HEK293 (cell line): Measurements from ENCODE around the gene DVL1.

Experiments
- MEIS1 ChIP-seq: sonication (generic); formaldehyde crosslinking; IDR thresholded peaks from 2 replicates; pipeline ENCODE4 v1.8.1; 2022; ENCODE audit warnings: missing genetic modification reagents, mild to moderate bottlenecking, borderline replicate concordance
- MYNN ChIP-seq: fragments of 450-650 bp; formaldehyde crosslinking; IDR thresholded peaks from 2 replicates; pipeline ENCODE4 v1.5.1; 2016; ENCODE audit warnings: missing biosample characterization, missing genetic modification characterization, borderline replicate concordance
- SALL2 ChIP-seq: fragments of 450-650 bp; formaldehyde crosslinking; IDR thresholded peaks from 2 replicates; pipeline ENCODE4 v1.5.0; 2017; ENCODE audit warnings: missing biosample characterization, mild to moderate bottlenecking, missing genetic modification characterization, borderline replicate concordance
- SP7 ChIP-seq: fragments of 450-650 bp; formaldehyde crosslinking; IDR thresholded peaks from 2 replicates; pipeline ENCODE4 v1.5.1; 2016; ENCODE audit warnings: missing biosample characterization, missing genetic modification characterization
- ZBTB10 ChIP-seq: fragments of 450-650 bp; formaldehyde crosslinking; IDR thresholded peaks from 2 replicates; pipeline ENCODE4 v1.5.1; 2016; ENCODE audit warnings: missing biosample characterization, missing genetic modification characterization
- ZBTB17 ChIP-seq: fragments of 450-650 bp; formaldehyde crosslinking; IDR thresholded peaks from 2 replicates; pipeline ENCODE4 v1.5.1; 2016; ENCODE audit warnings: missing biosample characterization, missing genetic modification characterization
- ZBTB44 ChIP-seq: fragments of 450-650 bp; IDR thresholded peaks from 2 replicates; pipeline ENCODE4 v1.5.1; 2018; ENCODE audit warnings: missing biosample characterization, mild to moderate bottlenecking, missing genetic modification characterization
- ZBTB48 ChIP-seq: fragments of 450-650 bp; formaldehyde crosslinking; IDR thresholded peaks from 2 replicates; pipeline ENCODE4 v1.5.1; 2016; ENCODE audit warnings: missing biosample characterization, missing genetic modification characterization
- ZBTB49 ChIP-seq: fragments of 450-650 bp; formaldehyde crosslinking; IDR thresholded peaks from 2 replicates; pipeline ENCODE4 v1.5.1; 2016; ENCODE audit warnings: missing biosample characterization, missing genetic modification characterization, low read depth
- ZEB2 ChIP-seq: fragments of 450-650 bp; formaldehyde crosslinking; IDR thresholded peaks from 2 replicates; pipeline ENCODE4 v1.5.1; 2016; ENCODE audit warnings: missing biosample characterization, missing genetic modification characterization
- ZFP3 ChIP-seq: fragments of 450-650 bp; formaldehyde crosslinking; IDR thresholded peaks from 2 replicates; pipeline ENCODE4 v1.5.1; 2016; ENCODE audit warnings: low read depth, missing biosample characterization, missing genetic modification characterization
- ZNF114 ChIP-seq: fragments of 450-650 bp; formaldehyde crosslinking; IDR thresholded peaks from 2 replicates; pipeline ENCODE4 v1.5.0; 2017; ENCODE audit warnings: missing biosample characterization, missing genetic modification characterization
- ZNF132 ChIP-seq: fragments of 450-650 bp; formaldehyde crosslinking; IDR thresholded peaks from 2 replicates; pipeline ENCODE4 v1.5.1; 2017; ENCODE audit warnings: missing biosample characterization, missing genetic modification characterization, borderline replicate concordance
- ZNF140 ChIP-seq: fragments of 450-650 bp; formaldehyde crosslinking; IDR thresholded peaks from 2 replicates; pipeline ENCODE4 v1.5.1; 2016; ENCODE audit warnings: missing biosample characterization, missing genetic modification characterization
- ZNF148 ChIP-seq: fragments of 450-650 bp; formaldehyde crosslinking; IDR thresholded peaks from 2 replicates; pipeline ENCODE4 v1.5.0; 2017; ENCODE audit warnings: missing biosample characterization, missing genetic modification characterization, borderline replicate concordance
- ZNF155 ChIP-seq: fragments of 450-650 bp; formaldehyde crosslinking; IDR thresholded peaks from 2 replicates; pipeline ENCODE4 v1.5.1; 2016; ENCODE audit warnings: missing biosample characterization, missing genetic modification characterization
- ZNF239 ChIP-seq: fragments of 450-650 bp; formaldehyde crosslinking; IDR thresholded peaks from 2 replicates; pipeline ENCODE4 v1.5.1; 2016; ENCODE audit warnings: missing biosample characterization, missing genetic modification characterization
- ZNF266 ChIP-seq: fragments of 450-650 bp; formaldehyde crosslinking; IDR thresholded peaks from 2 replicates; pipeline ENCODE4 v1.5.1; 2016; ENCODE audit warnings: missing biosample characterization, missing genetic modification characterization, low read depth
- ZNF426 ChIP-seq: fragments of 450-650 bp; formaldehyde crosslinking; IDR thresholded peaks from 2 replicates; pipeline ENCODE4 v1.5.1; 2017; ENCODE audit warnings: missing biosample characterization, missing genetic modification characterization, mild to moderate bottlenecking, inconsistent platforms, moderate library complexity
- ZNF473 ChIP-seq: fragments of 450-650 bp; formaldehyde crosslinking; IDR thresholded peaks from 2 replicates; pipeline ENCODE4 v1.5.1; 2017; ENCODE audit warnings: missing biosample characterization, missing genetic modification characterization
- ZNF521 ChIP-seq: fragments of 450-650 bp; formaldehyde crosslinking; IDR thresholded peaks from 2 replicates; pipeline ENCODE4 v1.5.1; 2017; ENCODE audit warnings: missing biosample characterization, mild to moderate bottlenecking, missing genetic modification characterization
- ZNF529 ChIP-seq: fragments of 450-650 bp; formaldehyde crosslinking; IDR thresholded peaks from 2 replicates; pipeline ENCODE4 v1.5.1; 2017; ENCODE audit warnings: missing genetic modification characterization, missing biosample characterization; ENCODE audit not compliant: insufficient replicate concordance
- ZNF645 ChIP-seq: fragments of 450-650 bp; formaldehyde crosslinking; IDR thresholded peaks from 2 replicates; pipeline ENCODE4; 2016; ENCODE audit warnings: missing biosample characterization, missing genetic modification characterization
- ZNF654 ChIP-seq: fragments of 450-650 bp; formaldehyde crosslinking; IDR thresholded peaks from 2 replicates; pipeline ENCODE4 v1.5.1; 2016; ENCODE audit warnings: low read depth, missing biosample characterization, missing genetic modification characterization
- ZNF664 ChIP-seq: fragments of 450-650 bp; formaldehyde crosslinking; IDR thresholded peaks from 2 replicates; pipeline ENCODE4 v1.5.1; 2016; ENCODE audit warnings: missing biosample characterization, missing genetic modification characterization
- ZNF670 ChIP-seq: fragments of 450-650 bp; formaldehyde crosslinking; IDR thresholded peaks from 2 replicates; pipeline ENCODE4 v1.5.1; 2016; ENCODE audit warnings: missing biosample characterization, missing genetic modification characterization, low read depth
- ZNF701 ChIP-seq: fragments of 450-650 bp; formaldehyde crosslinking; IDR thresholded peaks from 2 replicates; pipeline ENCODE4 v1.5.1; 2016; ENCODE audit warnings: missing biosample characterization, missing genetic modification characterization
- ZNF777 ChIP-seq: fragments of 450-650 bp; formaldehyde crosslinking; IDR thresholded peaks from 2 replicates; pipeline ENCODE4 v1.5.1; 2017; ENCODE audit warnings: missing biosample characterization, missing genetic modification characterization, borderline replicate concordance
- ZNF843 ChIP-seq: fragments of 450-650 bp; formaldehyde crosslinking; IDR thresholded peaks from 2 replicates; pipeline ENCODE4 v1.5.1; 2016; ENCODE audit warnings: missing biosample characterization, missing genetic modification characterization
- ZSCAN23 ChIP-seq: fragments of 450-650 bp; formaldehyde crosslinking; IDR thresholded peaks from 2 replicates; pipeline ENCODE4 v1.5.1; 2016; ENCODE audit warnings: missing biosample characterization, missing genetic modification characterization

DVL1 gene

GRCh38 chr1:1374929-1375662 is 25.9 kb upstream of the DVL1 start, which contains the start of gene AURKAIP1 (continued):
- peak; percentile 95 for TF ChIP-seq ZEB2
- TF ChIP-seq ZNF654: no peak
- TF ChIP-seq SP7 (tag by site-specific recombination): peak; percentile 97
- peak; percentile 82 for TF ChIP-seq ZNF843 (tag by site-specific recombination)
- TF ChIP-seq ZBTB44 (tag by site-specific recombination): peak; percentile 88
- TF ChIP-seq ZNF473 (tag by site-specific recombination): no peak
- TF ChIP-seq ZNF664: peak; percentile 58; the same call in 1 of the 2 replicates
- TF ChIP-seq ZNF521 (tag by site-specific recombination): no peak
- no peak for TF ChIP-seq ZNF140 (tag by site-specific recombination)
- TF ChIP-seq ZBTB48 (tag by site-specific recombination): peak; percentile 100
- no peak for TF ChIP-seq ZNF426
- TF ChIP-seq ZNF670 (tag by site-specific recombination): no peak
- no peak for TF ChIP-seq ZFP3 (tag by site-specific recombination)
- peak; percentile 83; the same call in 1 of the 2 replicates for TF ChIP-seq ZNF148 (tag by site-specific recombination)
- TF ChIP-seq ZBTB17 (tag by site-specific recombination): peak; percentile 89
- no peak for TF ChIP-seq ZNF529
- TF ChIP-seq ZNF645 (tag by site-specific recombination): peak; percentile 80
- 0 out of 2 replicates have a peak, but pooled peaks have one; percentile 17 for TF ChIP-seq ZNF266 (tag by site-specific recombination)
- no peak for TF ChIP-seq ZNF114 (tag by site-specific recombination)
- peak; percentile 79; the same call in 1 of the 2 replicates for TF ChIP-seq SALL2
- no peak for TF ChIP-seq ZBTB49 (tag by site-specific recombination)
- no peak for TF ChIP-seq ZNF701
- peak; percentile 77 for TF ChIP-seq MYNN
- TF ChIP-seq ZSCAN23 (tag by site-specific recombination): peak; percentile 98
- TF ChIP-seq ZNF777 (tag by site-specific recombination): no peak; the same call in 1 of the 2 replicates
- no peak for TF ChIP-seq ZNF155 (tag by site-specific recombination)
- TF ChIP-seq ZBTB10 (tag by site-specific recombination): peak; percentile 89
- TF ChIP-seq ZNF239 (tag by site-specific recombination): peak; percentile 86; the same call in 1 of the 2 replicates
- TF ChIP-seq MEIS1: no peak
- no peak for TF ChIP-seq ZNF132 (tag by site-specific recombination)
